ENCODE measurements around the gene DPF3. TPM values are rescaled to one million over a fixed set of nuclear protein-coding genes. Genes with fewer than 3 reads are reported as not detected.

The DPF3 gene
- total and polyA plus RNA-seq, 12 donors: 0.91 to 6.0 (median 2.9) TPM

DNA sequence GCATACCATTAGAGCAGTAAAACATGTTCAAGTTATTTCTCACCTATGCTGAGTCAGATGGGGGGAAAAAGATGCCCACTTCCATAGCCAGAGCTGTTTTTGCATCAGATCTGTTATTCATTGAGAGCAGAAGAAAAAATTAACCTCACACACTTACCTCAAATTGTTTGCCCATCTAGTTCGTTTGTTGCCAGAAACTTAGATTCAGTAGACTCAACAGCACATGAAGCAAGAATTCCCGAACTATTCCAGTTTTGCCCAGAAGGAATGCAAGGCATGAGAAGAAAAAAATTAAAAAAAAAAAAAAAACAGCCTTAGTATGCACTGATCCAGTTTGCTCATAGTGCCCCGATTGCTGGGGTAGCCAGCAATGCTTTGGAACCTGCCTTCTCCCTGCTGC is 12.4 kb upstream of the DPF3 start:
- Histone ChIP-seq H3K4me1 (replicated peaks in 1 of 2) (peaks cover 0 to 9% of the 10 kb centered on the region in 2 donors), H3K4me3 (no peak overlapping the region), H3K27ac (no peak overlapping the region), H3K9me3 (replicated peaks in 1 of 3) (no peaks in the 10 kb centered on the region), H3K36me3 (replicated peaks in 1 of 2) (no peaks in the 10 kb centered on the region), H3K27me3 (no peaks in the 10 kb centered on the region)
- DNase-seq: no peak
- intact Hi-C loops (cut with DNase I): no loop called here
- 40 to 70% (median 57%) methylated on average over 3 of the region's 3 CpGs for WGBS, 4 donors
- TF ChIP-seq, protein P1, sequence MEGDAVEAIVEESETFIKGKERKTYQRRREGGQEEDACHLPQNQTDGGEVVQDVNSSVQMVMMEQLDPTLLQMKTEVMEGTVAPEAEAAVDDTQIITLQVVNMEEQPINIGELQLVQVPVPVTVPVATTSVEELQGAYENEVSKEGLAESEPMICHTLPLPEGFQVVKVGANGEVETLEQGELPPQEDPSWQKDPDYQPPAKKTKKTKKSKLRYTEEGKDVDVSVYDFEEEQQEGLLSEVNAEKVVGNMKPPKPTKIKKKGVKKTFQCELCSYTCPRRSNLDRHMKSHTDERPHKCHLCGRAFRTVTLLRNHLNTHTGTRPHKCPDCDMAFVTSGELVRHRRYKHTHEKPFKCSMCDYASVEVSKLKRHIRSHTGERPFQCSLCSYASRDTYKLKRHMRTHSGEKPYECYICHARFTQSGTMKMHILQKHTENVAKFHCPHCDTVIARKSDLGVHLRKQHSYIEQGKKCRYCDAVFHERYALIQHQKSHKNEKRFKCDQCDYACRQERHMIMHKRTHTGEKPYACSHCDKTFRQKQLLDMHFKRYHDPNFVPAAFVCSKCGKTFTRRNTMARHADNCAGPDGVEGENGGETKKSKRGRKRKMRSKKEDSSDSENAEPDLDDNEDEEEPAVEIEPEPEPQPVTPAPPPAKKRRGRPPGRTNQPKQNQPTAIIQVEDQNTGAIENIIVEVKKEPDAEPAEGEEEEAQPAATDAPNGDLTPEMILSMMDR (IDR thresholded peaks at IDR 0.05): no peak
- no peak for TF ChIP-seq POLR2A (IDR thresholded peaks at IDR 0.05)

DNA sequence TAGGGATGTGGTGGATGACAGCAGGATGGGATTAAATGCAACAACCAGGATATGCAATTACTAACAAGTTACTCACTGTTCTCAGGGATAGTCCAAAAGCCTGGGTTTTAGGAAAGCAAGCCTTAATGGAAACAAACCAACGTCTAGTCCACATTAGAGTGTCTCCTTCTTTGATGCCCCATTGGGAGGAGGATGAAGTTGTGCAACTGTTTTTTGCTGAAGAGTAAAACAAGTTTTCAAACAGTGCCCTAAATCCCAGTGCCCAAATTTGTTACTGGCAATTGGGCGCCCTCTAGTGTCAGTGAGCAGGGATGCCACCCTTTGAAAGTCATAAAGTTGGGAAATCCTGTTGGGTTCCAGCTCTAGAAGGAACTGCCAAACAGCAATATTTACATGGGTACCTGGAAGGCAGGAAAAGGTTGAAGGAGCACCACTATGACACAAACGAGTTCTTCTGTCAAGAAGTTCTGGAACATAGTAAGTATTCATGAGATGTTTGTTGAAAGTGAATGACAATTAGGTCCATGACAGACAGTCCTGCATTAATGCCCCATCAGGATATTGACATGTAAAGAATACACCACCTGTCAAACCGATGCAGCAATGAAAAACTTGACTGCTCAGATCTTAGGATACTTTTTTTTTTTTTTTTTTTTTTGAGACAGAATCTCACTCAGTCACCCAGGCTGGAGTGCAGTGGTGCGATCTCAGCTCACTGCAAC is 11.1 kb upstream of the DPF3 start:
- Histone ChIP-seq H3K4me1 (replicated peaks in 1 of 2) (peaks cover 0 to 9% of the 10 kb centered on the region in 2 donors), H3K27ac (no peak overlapping the region), H3K36me3 (replicated peaks in 1 of 2) (no peaks in the 10 kb centered on the region), H3K9me3 (replicated peaks in 1 of 3) (no peaks in the 10 kb centered on the region), H3K27me3 (no peaks in the 10 kb centered on the region), H3K4me3 (no peak overlapping the region)
- peak; percentile 61 to 88 (median 67) for DNase-seq
- intact Hi-C loops (cut with DNase I): loop anchor here (2.0 to 5.0 kb wide), 2 partner anchors 388 kb away; no protein-coding TSS in a partner anchor
- 28 to 32% (median 30%) methylated on average over 5 of the region's 5 CpGs for WGBS, 4 donors
- TF ChIP-seq POLR2A (IDR thresholded peaks at IDR 0.05): no peak
- TF ChIP-seq, protein P1 (IDR thresholded peaks at IDR 0.05): peak; percentile 90 to 98 (median 96)

DNA sequence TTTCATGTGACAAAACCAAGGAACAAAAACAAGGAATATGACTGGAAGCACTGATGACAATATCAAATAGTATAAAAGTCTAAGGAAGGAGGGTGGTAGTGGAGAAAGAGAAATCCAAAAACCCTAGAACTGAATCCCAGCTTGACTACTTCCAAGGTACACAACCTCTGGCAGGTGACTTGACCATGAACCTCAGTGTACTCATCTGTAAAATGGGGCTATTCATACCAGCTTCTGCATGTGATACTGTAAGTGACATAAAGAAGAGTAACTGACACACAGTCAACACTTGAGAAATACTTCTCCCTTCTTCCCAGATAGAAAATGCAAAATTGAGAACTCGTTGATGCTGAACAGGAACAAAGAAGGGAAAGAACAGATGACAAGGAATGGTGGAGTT is 10.3 kb upstream of the DPF3 start:
- 0 to 94% (median 40%) methylated on average over 1 of the region's 1 CpG for WGBS, 4 donors
- Histone ChIP-seq H3K27me3 (no peaks in the 10 kb centered on the region), H3K4me1 (replicated peaks in 1 of 2) (peaks cover 0 to 9% of the 10 kb centered on the region in 2 donors), H3K4me3 (no peak overlapping the region), H3K36me3 (replicated peaks in 1 of 2) (no peaks in the 10 kb centered on the region), H3K9me3 (replicated peaks in 1 of 3) (no peaks in the 10 kb centered on the region), H3K27ac (no peak overlapping the region)
- intact Hi-C loops (cut with DNase I): loop anchor here (2.0 to 5.0 kb wide), 2 partner anchors 387 kb away; no protein-coding TSS in a partner anchor
- TF ChIP-seq, protein P1 (IDR thresholded peaks at IDR 0.05): no peak
- no peak for TF ChIP-seq POLR2A (IDR thresholded peaks at IDR 0.05)
- no peak for DNase-seq

DNA sequence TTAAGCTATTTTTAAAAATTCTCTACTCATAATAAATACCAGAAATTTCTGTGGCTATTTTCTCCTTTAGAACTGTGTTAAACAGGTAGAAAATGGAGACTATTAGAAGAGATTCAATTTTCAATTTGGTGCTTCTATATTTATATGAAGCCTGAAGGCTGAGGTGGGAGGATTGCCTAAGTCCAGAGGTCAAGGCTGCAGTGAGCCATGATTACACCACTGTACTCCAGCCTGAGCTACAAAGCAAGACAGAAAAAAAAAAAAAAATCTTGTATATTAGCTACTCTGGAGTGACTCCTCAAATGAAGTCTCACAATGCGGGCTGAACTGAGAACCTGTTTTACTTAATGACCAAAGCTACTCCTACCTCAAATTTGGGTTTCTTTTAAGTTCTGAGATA is 9.8 kb upstream of the DPF3 start:
- H3K27me3 ChIP-seq: no peaks in the 10 kb centered on the region
- no peaks in the 10 kb centered on the region for H3K36me3 ChIP-seq (replicated peaks in 1 of 2)
- no peak overlapping the region for H3K4me3 ChIP-seq
- H3K4me1 ChIP-seq (replicated peaks in 1 of 2): peaks cover 0 to 9% of the 10 kb centered on the region in 2 donors
- DNase-seq: peak in 2 of 7 donors; percentile 16 to 48
- TF ChIP-seq, protein P1 (IDR thresholded peaks at IDR 0.05): no peak
- no peak for TF ChIP-seq POLR2A (IDR thresholded peaks at IDR 0.05)
- no peaks in the 10 kb centered on the region for H3K9me3 ChIP-seq (replicated peaks in 1 of 3)
- intact Hi-C loops (cut with DNase I): loop anchor here (2.0 to 5.0 kb wide), 2 partner anchors 386 to 387 kb away; no protein-coding TSS in a partner anchor
- WGBS, 4 donors: 33 to 72% (median 52%) methylated on average over 1 of the region's 1 CpG
- no peak overlapping the region for H3K27ac ChIP-seq

Data from adrenal gland (tissue), 12 donors.